ENCODE data around the gene SEC24D. TPM values are rescaled to one million over a fixed set of nuclear protein-coding genes. Genes with fewer than 3 reads are reported as not detected.
"Not testable (repeated sequence)": the region's sequence is repeated elsewhere in the genome, so short reads cannot be mapped to it uniquely, and the experiment has no call there.

Gene SEC24D
- polyA plus RNA-seq, 3 donors = 12.2 to 29.4 (median 15.6) TPM

DNA sequence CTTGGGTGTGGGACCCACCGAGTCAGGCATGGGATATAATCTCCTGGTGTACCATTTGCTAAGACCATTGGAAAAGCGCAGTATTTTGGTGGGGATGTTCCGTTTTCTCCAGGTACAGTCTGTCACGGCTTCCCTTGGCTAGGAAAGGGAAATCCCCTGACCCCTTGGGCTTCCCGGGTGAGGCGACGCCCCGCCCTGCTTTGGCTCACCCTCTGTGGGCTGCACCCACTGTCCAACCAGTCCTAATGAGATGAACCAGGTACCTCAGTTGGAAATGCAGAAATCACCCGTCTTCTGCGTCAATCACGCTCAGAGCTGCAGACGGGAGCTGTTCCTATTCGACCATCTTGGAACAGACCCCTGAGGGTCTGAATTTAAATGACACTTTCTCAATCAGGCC is 53.0 kb downstream of the SEC24D start:
- 96 to 98% (median 96%) methylated on average over 13 of the region's 13 CpGs for WGBS, 3 donors
- not testable (repeated sequence) for H3K27ac ChIP-seq (ENCODE audit: low read depth, low read length)

DNA sequence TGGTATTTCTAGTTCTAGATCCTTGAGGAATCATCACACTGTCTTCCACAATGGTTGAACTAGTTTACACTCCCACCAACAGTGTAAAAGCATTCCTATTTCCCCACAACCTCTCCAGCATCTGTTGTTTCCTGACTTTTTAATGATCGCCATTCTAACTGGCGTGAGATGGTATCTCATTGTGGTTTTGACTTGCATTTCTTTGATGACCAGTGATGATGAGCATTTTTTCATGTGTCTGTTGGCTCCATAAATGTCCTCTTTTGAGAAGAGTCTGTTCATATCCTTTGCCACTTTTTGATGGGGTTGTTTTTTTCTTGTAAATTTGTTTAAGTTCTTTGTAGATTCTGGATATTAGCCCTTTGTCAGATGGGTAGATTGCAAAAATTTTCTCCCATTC is 58.3 kb downstream of the SEC24D start:
- H3K27ac ChIP-seq (ENCODE audit: low read depth, low read length) = not testable (repeated sequence)
- WGBS, 3 donors = 92 to 98% (median 95%) methylated on average over 2 of the region's 2 CpGs

DNA sequence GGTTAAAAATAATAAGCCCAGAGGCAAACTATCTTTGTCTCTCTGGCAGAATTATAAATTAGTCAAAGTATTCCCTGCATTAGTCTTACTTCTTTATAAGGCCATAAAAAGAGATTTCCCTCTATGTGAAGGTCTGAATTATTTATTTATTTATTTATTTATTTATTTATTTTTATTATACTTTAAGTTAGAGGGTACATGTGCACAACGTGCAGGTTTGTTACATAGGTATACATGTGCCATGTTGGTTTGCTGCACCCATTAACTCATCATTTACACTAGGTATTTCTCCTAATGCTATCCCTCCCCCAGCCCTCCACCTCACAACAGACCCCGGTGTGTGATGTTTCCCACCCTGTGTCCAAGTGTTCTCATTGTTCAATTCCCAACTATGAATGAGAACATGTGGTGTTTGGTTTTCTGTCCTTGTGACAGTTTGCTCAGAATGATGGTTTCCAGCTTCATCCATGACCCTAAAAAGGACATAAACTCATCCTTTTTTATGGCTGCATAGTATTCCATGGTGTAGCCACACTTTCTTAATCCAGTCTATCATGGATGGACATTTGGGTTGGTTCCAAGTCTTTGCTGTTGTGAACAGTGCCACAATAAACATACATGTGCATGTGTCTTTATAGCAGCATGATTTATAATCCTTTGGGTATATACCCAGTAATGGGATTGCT is 58.8 kb downstream of the SEC24D start:
- 78 to 95% (median 82%) methylated on average over 2 of the region's 2 CpGs for WGBS, 3 donors
- H3K27ac ChIP-seq (ENCODE audit: low read depth, low read length) = not testable (repeated sequence)

DNA sequence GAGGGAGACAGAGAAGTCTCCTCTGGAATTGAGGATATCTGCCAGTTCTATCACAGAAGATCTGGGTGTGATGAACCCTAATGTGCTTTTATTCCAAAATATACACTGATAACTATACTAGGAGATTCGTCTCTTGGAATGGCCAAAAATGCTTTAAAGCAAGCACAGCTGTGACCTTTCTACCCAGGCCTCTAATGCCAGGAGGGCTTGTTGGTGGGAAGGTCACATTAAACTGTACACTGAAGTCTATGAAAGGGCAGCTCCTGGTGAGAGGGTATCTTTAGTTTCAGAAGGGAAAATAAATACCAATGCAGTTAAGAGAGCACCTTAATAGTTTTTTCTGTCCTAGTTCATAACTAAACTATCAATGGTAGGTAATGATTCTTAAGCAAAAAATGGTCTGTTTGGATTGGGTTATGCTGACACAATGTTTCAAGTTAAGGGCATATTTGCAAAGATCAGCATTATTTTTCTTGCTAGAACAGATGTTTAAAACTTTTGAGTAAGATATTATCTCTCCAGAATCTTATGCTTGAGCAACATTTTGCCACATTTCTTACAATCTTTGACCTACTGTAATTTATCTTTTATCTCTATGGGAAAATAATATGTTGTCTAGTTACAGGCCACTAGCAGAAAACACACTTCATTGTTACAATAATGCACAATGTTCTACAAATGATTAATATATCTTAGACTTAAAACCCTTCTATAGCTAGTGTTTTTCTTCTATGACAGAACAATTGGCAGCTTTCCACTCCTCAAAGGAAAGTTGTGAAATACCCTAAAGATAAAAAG is 59.6 kb downstream of the SEC24D start:
- WGBS, 3 donors = 25 to 61% (median 57%) methylated on average over 1 of the region's 1 CpG
- no peak overlapping the region for H3K27ac ChIP-seq (ENCODE audit: low read depth, low read length)

DNA sequence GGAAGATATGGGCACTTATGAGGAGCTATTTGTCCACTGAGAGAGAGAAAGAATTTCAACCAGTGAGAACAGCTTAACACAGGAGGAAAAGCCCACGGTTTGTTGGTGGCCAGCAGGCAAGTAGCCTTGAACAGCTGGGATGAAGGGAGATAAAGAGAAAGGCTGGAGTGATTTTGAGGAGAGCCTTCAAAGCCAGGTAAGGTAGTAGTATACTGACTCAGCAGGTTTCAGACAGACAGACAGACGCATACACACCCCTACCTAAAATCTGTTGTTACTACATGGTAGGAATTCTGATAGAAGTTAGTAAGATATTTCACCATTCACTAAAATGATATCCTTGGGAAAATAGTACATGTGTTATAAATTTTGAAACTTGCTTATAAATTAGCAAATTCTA is 60.5 kb downstream of the SEC24D start:
- no peak overlapping the region for H3K27ac ChIP-seq (ENCODE audit: low read depth, low read length)
- 61 to 92% (median 88%) methylated on average over 2 of the region's 2 CpGs for WGBS, 3 donors

DNA sequence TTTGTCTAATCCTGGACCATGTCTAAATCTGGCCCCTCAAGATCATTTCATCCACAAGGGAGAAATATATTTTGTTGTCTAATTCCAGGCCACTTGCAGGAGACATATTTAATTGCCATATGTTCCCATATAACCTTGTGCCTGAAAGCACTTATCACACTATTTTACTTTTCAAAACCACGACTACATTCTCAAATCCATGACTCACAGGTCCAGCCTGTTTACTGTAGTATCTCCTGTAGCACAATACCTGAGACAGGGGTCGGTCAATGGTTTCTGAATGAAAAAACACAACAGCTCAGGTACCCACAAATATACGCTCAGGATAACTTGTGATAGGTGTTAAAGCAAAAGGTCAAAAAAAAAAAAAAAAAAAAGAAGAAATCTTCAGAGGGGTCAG is 60.9 kb downstream of the SEC24D start:
- WGBS, 3 donors = 69 to 89% (median 76%) methylated on average over 3 of the region's 3 CpGs
- H3K27ac ChIP-seq (ENCODE audit: low read depth, low read length) = no peak overlapping the region

DNA sequence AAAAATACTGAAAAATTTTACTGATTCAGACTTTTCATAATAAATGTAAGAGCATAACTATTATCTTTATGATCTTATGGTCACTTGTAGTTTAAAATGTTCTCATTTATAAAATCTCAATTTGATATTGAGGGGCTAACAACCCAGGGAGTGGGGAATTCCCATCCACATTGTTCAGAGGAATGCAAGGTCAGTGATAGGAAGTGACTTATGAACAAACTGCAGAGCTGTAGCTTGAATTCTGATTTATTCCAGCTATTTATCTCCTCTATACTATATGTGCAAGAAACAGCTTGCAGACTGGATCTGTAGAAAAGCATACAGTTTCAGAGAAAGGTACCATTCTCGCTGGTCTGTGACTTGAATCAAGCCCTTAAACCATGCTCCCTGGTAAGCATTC is 61.6 kb downstream of the SEC24D start:
- 63 to 74% (median 70%) methylated on average over 1 of the region's 1 CpG for WGBS, 3 donors
- H3K27ac ChIP-seq (ENCODE audit: low read depth, low read length) = no peak overlapping the region

DNA sequence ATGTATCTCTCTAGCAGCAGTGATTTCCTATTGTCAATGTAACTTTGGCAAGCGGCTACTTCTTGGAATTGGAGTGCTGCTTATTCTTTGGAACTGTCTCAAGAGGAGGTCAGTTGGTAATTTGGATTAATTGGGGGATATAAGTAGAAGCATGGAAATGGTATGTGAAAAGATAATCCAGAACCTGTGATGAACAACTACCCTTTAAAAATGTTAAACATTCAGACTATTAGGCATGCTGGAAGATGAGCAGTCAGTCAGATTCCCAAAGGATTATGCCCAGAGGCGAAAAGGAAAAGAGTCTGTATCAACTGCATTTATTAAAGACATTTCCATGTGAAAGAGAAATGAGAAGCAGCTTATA is 62.5 kb downstream of the SEC24D start:
- 60 to 72% (median 66%) methylated on average over 2 of the region's 2 CpGs for WGBS, 3 donors
- no peak overlapping the region for H3K27ac ChIP-seq (ENCODE audit: low read depth, low read length)

DNA sequence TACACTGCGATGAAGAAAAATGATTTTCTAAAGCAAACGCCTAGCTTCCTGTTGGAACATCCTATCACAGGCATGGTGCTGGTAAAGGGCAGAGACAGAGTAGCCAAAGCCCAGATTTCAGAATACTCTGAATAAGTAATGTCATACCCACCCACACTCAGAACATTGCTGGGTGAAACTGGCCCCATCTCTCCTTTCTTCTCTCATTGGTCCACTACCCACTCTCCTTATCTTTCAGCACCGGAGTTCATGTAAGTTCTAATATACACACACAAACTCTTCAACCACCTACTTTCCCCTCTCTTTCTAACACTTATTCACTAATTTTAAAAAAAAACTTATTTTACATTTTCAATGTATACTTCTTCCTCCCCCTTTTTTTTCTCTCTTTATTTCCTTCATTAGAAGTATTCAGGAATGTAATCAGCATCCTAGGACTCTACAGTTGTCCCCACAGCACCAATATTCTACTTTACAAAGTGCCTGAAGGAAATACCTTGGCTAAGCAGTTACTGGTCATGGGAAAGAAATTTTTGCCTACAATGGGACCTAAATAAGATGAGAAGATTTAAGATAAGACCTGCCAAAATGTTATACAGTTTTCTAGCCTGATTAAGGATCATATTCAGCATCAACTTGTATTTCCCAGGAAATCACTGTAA is 63.0 kb downstream of the SEC24D start:
- H3K27ac ChIP-seq (ENCODE audit: low read depth, low read length) = no peak overlapping the region
- 29 to 49% (median 38%) methylated on average over 3 of the region's 3 CpGs for WGBS, 3 donors

DNA sequence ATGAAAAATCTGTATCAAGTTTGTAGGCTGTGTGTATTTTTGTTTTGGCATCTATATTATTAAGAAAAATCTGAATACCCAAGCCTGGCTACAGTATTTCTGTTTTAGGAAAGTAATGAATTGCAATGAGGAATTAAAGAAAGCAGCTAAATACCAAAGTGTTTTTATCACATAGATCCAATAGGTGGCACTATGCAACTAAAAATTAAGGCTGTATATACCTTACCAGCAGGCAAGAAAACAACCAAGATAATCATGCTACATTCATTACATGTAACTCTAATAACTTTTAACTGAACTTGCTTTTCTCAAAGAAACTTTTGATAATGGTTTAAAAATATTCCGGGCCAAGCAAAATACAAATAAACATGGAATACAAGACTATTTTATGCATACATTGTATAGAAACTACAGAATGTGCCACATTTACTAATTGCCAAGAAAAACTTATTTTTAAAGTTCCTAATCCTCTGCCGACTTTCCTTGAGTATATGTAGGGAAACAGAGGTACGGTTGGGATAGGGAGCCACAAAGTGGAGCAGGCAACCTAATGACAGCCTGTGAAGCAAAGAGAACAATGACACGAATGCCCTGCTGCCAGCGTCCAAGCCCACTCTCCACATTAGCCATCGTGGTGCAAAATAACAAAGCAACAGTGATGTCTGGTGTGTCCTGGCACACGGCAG is 63.7 kb downstream of the SEC24D start:
- H3K27ac ChIP-seq (ENCODE audit: low read depth, low read length) = no peak overlapping the region
- WGBS, 3 donors = 41 to 50% (median 45%) methylated on average over 7 of the region's 7 CpGs

DNA sequence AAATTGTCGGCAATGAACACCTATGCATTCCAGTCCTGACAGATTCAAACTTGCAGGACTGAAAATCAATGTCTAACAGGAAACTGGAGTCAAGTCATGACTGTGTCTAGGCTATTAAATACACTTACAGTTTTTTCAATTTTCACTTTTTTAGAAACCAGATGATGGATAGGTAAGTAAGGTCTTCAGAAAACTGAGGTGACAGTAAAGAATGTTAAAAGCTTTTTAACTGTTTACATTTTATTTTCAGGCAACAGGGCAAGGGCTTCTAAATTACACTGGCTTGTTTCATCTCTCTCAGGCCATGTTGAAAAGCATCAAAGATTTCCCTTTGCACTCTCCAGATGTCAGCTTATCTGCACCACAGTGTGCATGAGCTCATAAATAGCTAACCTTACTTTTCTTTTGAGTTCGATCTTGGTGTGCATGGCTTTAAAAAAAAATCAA is 65.2 kb downstream of the SEC24D start:
- no peak overlapping the region for H3K27ac ChIP-seq (ENCODE audit: low read depth, low read length)
- WGBS, 3 donors = 38 to 81% (median 71%) methylated on average over 2 of the region's 2 CpGs

DNA sequence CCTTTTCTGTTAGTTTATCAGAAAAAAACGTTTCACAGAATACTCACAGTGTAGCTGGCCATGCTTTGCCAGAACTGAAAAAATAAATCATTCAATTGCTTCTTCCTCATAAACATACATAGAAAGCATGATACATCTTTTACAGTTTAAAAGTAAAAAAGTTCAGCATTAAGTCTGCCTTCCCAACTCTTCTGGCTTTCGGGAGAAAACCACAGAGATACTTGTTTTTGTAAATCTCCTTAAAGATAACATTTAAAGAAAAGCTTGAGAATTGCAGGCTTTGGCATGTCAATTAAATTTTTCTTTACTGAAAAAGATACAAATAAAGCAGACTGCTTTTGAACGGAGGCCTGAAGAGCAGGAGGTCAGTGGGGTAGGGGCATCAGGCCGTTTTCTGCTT is 66.8 kb downstream of the SEC24D start:
- H3K27ac ChIP-seq (ENCODE audit: low read depth, low read length) = no peak overlapping the region

DNA sequence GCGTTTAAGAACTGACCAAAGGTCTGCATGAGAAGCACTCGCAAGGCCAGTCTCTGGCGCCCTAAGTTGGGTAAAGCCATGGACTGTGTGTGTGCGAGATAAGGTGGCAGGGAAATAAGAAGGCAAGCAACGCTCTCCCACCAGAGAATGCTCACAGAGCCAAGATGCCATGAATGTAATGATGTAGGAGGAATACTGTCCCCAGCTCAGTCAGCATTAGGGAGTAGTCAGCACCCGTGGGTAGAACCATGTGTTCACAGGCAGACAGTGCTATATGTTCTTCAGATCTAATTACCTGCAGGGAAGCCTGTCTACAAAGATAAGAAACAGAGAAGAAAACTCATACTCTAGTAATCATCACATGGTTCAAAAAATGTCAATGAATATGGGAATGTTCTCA is 68.8 kb downstream of the SEC24D start:
- no peak overlapping the region for H3K27ac ChIP-seq (ENCODE audit: low read depth, low read length)
- WGBS, 3 donors = 76 to 95% (median 91%) methylated on average over 6 of the region's 6 CpGs

More for the DNA sequence above, 66.8 kb downstream of the SEC24D start:
- 56 to 70% (median 61%) methylated on average over 4 of the region's 4 CpGs for WGBS, 3 donors

DNA sequence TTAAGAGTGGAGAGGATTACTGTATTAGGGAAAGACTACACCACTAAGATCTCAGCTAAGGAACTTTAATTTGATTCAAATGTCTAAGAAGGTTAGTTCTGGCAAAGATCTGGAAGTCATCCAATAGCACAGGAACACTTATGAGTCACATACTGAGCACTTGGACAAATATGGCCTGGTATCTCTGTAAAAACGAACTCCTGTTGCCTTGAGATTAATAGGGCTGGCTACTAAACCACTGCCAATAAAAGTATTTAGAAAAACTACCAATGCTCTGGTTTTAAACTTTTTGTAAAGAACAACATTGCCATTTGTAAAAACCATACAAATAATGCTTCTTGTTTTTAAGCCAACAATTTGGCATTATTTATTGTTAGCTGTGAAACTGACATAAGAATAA is 70.5 kb downstream of the SEC24D start:
- H3K27ac ChIP-seq (ENCODE audit: low read depth, low read length) = no peak overlapping the region
- WGBS, 3 donors = 20 to 43% (median 33%) methylated on average over 1 of the region's 1 CpG

DNA sequence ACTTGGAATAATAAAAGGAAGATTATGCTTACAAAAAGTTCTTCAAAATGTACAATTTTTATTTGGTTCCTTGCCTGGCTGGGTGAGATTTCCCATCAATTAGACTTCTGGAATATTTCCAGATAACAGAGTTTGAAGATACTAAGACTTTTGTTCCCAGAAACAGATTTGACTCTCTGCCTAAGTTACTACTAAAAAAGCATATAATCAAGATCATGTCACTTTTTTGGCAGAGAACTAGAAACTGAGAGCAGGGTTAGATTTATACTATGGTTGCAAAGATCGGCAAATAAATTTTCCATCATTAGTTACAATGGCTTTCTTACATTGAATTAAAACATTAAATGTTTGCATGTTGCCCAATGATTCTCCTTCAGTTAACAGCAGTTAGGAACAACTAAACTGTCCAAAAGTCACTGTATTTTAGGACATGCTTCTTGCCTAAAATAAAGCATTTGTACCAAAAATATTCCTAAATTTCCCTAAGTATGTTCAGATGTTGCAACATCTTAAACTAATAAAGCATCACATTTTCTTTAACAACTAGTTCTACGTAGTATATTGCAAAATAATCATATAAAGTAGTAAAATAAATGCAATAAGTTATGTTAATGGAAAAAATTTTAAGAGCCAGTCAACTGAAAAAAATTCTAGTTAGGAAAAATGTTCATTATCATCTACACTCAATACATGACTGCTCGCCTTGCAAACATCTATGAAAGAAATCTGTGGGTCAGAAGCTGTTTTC is 73.0 kb downstream of the SEC24D start:
- no peak overlapping the region for H3K27ac ChIP-seq (ENCODE audit: low read depth, low read length)
- 55 to 69% (median 64%) methylated on average over 3 of the region's 3 CpGs for WGBS, 3 donors

DNA sequence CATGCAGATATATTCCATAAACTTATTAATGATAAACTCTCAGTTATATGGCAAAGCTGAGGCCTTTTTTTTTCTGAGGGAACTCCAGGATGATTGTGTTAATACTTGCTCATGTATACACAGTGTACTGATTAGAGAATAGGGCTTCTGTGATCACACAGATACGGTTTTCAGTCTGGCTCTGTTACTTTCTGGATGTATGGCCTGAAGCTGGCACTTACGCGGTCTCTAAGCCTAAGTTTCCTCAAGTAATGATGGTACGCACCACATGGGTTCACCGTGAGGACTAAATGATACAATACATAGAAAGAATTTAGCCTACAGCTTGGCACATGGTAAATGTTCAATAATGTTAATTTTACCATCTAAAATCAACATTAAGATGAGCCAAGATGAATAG is 73.8 kb downstream of the SEC24D start:
- WGBS, 3 donors = 77 to 83% (median 77%) methylated on average over 5 of the region's 5 CpGs
- no peak overlapping the region for H3K27ac ChIP-seq (ENCODE audit: low read depth, low read length)

DNA sequence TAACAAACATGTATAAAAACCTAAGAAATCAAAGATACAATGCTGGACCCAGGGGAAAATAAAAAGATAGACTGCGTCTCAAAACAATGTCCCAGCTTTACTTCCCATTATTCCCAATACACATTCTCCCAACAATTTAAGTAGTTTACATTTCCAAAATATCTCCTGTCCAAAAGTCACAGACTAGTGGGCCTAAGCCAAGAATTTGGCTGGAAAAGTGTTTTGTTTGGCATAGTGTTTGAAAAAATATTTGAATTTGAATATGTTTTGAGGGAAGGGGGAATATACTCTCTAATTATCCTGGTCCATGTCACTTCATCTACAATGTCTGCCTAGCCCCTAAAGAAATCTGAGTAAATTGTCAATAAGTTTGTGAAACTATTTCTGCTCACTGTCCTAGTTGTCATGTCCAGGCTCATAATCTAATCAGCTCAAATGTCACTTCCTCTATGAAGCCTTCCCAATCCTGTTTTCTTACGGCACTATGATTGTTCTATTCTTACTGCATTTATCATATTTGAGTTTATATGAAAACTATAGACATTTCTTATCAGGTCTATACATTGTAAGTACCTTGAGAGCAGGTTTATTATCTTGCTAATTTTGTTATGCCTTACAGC is 74.4 kb downstream of the SEC24D start:
- H3K27ac ChIP-seq (ENCODE audit: low read depth, low read length) = no peak overlapping the region

DNA sequence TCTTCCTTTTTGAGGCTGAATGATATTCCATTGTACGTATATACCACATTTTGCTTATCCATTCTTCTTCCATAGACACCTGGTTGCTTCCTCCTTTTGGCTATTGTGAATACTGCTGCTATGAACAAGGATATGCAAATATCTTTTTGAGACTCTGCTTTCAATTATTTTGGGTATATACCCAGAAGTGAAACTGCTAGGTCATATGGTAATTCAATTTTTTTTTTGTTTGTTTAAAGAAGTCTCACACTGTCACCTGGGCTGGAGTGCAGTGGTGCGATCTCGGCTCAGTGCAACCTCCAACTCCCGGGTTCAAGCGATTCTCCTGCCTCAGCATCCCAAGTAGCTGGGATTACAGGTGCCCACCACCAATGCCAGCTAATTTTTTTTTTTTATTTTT is 75.4 kb downstream of the SEC24D start:
- WGBS, 3 donors = 96 to 98% (median 97%) methylated on average over 5 of the region's 5 CpGs
- H3K27ac ChIP-seq (ENCODE audit: low read depth, low read length) = no peak overlapping the region

More for the DNA sequence above, 74.4 kb downstream of the SEC24D start:
- WGBS, 3 donors = 52 to 70% (median 66%) methylated on average over 2 of the region's 2 CpGs

Measured in adipose tissue (tissue), 3 donors.